ENCODE results near the gene CRIP2. TPM values are rescaled to one million over a fixed set of nuclear protein-coding genes. Genes with fewer than 3 reads are reported as not detected.

Gene CRIP2
- total and polyA plus RNA-seq, 2 donors (not counting 3 experiments of a cell fraction or from before 2014, with no cell fraction given), result 322 to 954 TPM

DNA sequence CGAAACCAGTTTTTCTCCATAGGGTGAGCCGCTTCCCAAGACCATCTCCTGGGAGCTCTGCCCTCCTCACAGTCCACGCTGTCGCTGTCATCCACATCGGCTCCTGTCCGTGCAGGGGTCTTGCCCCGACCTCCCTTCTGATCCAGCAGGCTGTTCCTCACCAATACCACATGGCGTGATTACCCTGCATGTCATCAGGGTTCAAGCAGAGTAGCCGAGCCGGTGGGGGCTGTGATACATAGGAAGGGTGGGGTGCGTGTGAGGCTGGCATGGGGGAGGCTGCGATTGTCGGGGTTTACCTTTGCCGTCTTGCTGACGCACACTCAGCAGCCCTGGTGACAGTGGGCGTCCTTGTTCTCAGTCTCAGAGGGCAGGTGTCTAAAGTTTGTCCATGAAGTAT is 33.4 kb downstream of the CRIP2 start:
- ChIA-PET POLR2A (no interaction called here), CTCF (no interaction called here)
- Histone ChIP-seq H3K9me3 (replicated peaks; ENCODE audit: control insufficient read depth, insufficient read depth, low read length) (no peaks in the 10 kb centered on the region), H3K9ac (replicated peaks; ENCODE audit: extremely low read depth, insufficient read depth, low read length) (no peak overlapping the region), H3K4me3 (replicated peaks in 1 of 3; ENCODE audit: insufficient read depth in 1 of 3, low read depth in 1 of 3, low read length in 3 of 3) (no peak overlapping the region), H3K27ac (ENCODE audit: insufficient read depth, low read depth, low read length) (no peak overlapping the region), H3K9me1 (replicated peaks; ENCODE audit: control insufficient read depth, extremely low read depth, insufficient read depth, low read length) (no peaks in the 10 kb centered on the region), H3K4me2 (ENCODE audit: insufficient read depth, low read length) (no peak overlapping the region), H4K20me1 (replicated peaks; ENCODE audit: control insufficient read depth, extremely low read depth, insufficient read depth, low read length) (no peaks in the 10 kb centered on the region), H3K27me3 (ENCODE audit: control insufficient read depth in 2 of 2, insufficient read depth in 2 of 2, low read length in 2 of 2) (no peaks in the 10 kb centered on the region), H3K79me2 (ENCODE audit: control insufficient read depth, insufficient read depth, low read length) (no peaks in the 10 kb centered on the region), H2AFZ (ENCODE audit: low read depth, low read length) (no peak overlapping the region), H3K36me3 (ENCODE audit: control insufficient read depth in 2 of 2, extremely low read depth in 1 of 2, insufficient read depth in 2 of 2, low read length in 2 of 2) (no peaks in the 10 kb centered on the region), H3K4me1 (ENCODE audit: control insufficient read depth, extremely low read depth, insufficient read depth, low read length) (no peaks in the 10 kb centered on the region)
- FAIRE-seq, result no peak
- no peak for DNase-seq (ENCODE audit: low read depth, low spot score)
- BruUV-seq (replicated peaks), result no TSS peak
- TF ChIP-seq GATA2 (IDR thresholded peaks at IDR 0.05; ENCODE audit: insufficient read depth, insufficient read length, low read depth, low read length), result no peak
- no peak for TF ChIP-seq FOS (IDR thresholded peaks at IDR 0.05; ENCODE audit: borderline replicate concordance, insufficient read depth, low read length)
- TF ChIP-seq POLR2AphosphoS5 (IDR thresholded peaks at IDR 0.05; ENCODE audit: insufficient read depth, low read depth, low read length), result no peak
- TF ChIP-seq POLR2A (IDR thresholded peaks at IDR 0.05; ENCODE audit: low read depth, low read length), result no peak
- TF ChIP-seq EZH2 (IDR thresholded peaks at IDR 0.05; ENCODE audit: borderline replicate concordance, low read depth, low read length, severe bottlenecking), result no peak
- TF ChIP-seq JUN (IDR thresholded peaks at IDR 0.05; ENCODE audit: borderline replicate concordance, insufficient read depth, insufficient read length, low read depth), result no peak
- no peak for TF ChIP-seq MYC (IDR thresholded peaks at IDR 0.05; ENCODE audit: low read depth, low read length)
- TF ChIP-seq, protein P1, sequence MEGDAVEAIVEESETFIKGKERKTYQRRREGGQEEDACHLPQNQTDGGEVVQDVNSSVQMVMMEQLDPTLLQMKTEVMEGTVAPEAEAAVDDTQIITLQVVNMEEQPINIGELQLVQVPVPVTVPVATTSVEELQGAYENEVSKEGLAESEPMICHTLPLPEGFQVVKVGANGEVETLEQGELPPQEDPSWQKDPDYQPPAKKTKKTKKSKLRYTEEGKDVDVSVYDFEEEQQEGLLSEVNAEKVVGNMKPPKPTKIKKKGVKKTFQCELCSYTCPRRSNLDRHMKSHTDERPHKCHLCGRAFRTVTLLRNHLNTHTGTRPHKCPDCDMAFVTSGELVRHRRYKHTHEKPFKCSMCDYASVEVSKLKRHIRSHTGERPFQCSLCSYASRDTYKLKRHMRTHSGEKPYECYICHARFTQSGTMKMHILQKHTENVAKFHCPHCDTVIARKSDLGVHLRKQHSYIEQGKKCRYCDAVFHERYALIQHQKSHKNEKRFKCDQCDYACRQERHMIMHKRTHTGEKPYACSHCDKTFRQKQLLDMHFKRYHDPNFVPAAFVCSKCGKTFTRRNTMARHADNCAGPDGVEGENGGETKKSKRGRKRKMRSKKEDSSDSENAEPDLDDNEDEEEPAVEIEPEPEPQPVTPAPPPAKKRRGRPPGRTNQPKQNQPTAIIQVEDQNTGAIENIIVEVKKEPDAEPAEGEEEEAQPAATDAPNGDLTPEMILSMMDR (IDR thresholded peaks at IDR 0.05; ENCODE audit: extremely low read depth in 1 of 2, insufficient read depth in 1 of 2, low read depth in 1 of 2, low read length in 2 of 2), result no peak
- TF ChIP-seq, protein P2, sequence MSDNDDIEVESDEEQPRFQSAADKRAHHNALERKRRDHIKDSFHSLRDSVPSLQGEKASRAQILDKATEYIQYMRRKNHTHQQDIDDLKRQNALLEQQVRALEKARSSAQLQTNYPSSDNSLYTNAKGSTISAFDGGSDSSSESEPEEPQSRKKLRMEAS (IDR thresholded peaks at IDR 0.05; ENCODE audit: insufficient read depth, insufficient read length), result no peak
- dilution Hi-C loops (cut with MboI; ENCODE audit: extremely low pct_ligation_motif_present, low sequenced_read_pairs), result no loop called here
- intact Hi-C loops (cut with micrococcal nuclease), result no loop called here

Measured in endothelial cell of umbilical vein (primary cell).